SJCRH30 (cell line): ENCODE results near the gene PCGF3. TPM values are rescaled to one million over a fixed set of nuclear protein-coding genes. Genes with fewer than 3 reads are reported as not detected.
"Not testable (repeated sequence)": the region's sequence is repeated elsewhere in the genome, so short reads cannot be mapped to it uniquely, and the experiment has no call there.

ENCODE experiments used
- DNase-seq, 2 experiments: peaks; one replicate each; pipeline ENCODE4 v3.0.0-alpha.2; 2015 to 2020
- H3K27ac ChIP-seq: fragments of 250-450 bp; sonication (Bioruptor Pico); 2 replicates; pipeline ENCODE4 v1.5.1; 2020; ENCODE audit warnings: mild to moderate bottlenecking, moderate library complexity
- H3K27me3 ChIP-seq: fragments of 250-450 bp; sonication (Bioruptor Pico); 2 replicates; pipeline ENCODE4 v1.5.1; 2020; ENCODE audit warnings: mild to moderate bottlenecking, moderate library complexity
- H3K36me3 ChIP-seq: fragments of 250-450 bp; sonication (Bioruptor Pico); 2 replicates; pipeline ENCODE4 v1.5.1; 2020; ENCODE audit warnings: mild to moderate bottlenecking, moderate library complexity
- H3K4me1 ChIP-seq: fragments of 250-450 bp; sonication (Bioruptor Pico); 2 replicates; pipeline ENCODE4 v1.5.1; 2020; ENCODE audit warnings: mild to moderate bottlenecking, moderate library complexity
- H3K4me3 ChIP-seq: fragments of 250-450 bp; sonication (Bioruptor Pico); 2 replicates; pipeline ENCODE4 v1.5.1; 2020; ENCODE audit warnings: mild to moderate bottlenecking, moderate library complexity
- H3K9me3 ChIP-seq: fragments of 250-450 bp; sonication (Bioruptor Pico); replicated peaks from 2 replicates; pipeline ENCODE4 v1.5.1; 2020; ENCODE audit warnings: mild to moderate bottlenecking, moderate library complexity
- total RNA-seq: library from RNA; depleted of rRNA; stranded (reverse); fragments of >200 nt; shearing (Covaris generic); gene quantifications from 2 replicates; pipeline ENCODE4 v1.2.3, GENCODE V29; 2014

Gene PCGF3
- total RNA-seq, 1 experiment from 2014 or later = 60.4 TPM

DNA sequence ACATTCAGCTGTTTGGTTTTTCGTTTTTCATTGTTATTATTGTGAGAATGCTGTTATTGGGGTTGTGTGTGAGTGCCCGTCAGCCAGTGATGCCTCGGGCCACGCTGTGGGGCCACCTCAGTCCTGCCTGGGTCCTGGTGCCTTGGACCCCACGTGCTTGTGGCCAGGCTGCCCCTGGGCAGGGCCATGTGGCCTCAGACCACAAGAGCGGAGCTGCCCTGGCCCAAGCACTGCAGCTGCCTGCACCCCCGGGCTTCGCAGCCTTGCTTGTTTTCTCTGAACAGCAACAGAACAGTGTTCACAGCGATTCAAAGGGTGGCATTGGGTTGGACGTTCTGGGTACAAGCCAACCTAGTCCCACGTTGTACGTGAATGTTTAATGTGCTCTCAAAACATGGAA, 63.4 kb downstream of the PCGF3 start:
- Histone ChIP-seq H3K27me3 (no peaks in the 10 kb centered on the region), H3K4me3 (no peak overlapping the region), H3K4me1 (peaks cover 3% of the 10 kb centered on the region; the same call in 1 of the 2 replicates), H3K27ac (no peak overlapping the region), H3K9me3 (0 out of 2 replicates have a peak, but pooled peaks cover 3% of the 10 kb centered on the region), H3K36me3 (peaks cover 73% of the 10 kb centered on the region)
- no peak for DNase-seq

DNA sequence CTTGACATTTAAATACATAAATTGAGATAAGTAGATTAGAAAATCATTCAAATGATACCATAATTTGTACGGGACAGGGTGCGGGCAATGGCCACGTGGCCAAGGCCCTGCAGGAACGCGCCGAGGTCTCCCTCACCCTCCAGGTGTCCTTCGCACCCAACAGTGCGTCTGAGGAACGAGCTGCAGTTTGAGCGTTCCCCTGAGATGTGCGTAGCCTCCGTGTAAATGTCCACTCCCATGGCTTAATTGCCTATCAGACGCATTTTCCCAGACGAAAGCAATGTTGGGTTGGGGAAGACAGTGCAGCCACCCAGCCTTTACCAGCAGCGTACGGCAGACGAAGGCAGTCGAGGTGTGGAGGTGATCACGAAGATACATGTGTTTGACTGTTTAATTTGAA, 63.9 kb downstream of the PCGF3 start:
- H3K27me3 ChIP-seq = no peaks in the 10 kb centered on the region
- DNase-seq = no peak

DNA sequence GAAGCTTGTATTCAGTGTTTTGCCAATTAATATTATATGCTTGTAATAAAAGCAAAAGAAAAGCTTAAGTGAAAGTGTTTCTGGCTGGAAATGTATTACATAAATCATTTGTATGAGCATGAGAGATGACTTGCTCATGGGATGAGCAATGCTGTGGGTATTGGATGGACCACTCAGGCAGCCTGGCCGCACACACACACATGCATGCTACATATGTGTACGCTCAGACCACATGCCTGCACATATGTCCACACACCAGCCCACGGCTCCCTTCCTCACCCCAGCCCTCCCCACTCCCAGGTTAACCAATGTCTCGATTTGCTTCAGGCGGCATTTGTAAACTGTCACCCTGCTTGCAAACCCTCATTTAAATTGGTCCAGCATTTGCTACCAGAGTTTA, 64.4 kb downstream of the PCGF3 start:
- no peak overlapping the region for H3K27ac ChIP-seq
- H3K36me3 ChIP-seq = peaks cover 64% of the 10 kb centered on the region
- H3K9me3 ChIP-seq = no peaks in the 10 kb centered on the region
- no peak overlapping the region for H3K4me3 ChIP-seq
- peaks cover 3% of the 10 kb centered on the region; the same call in 1 of the 2 replicates for H3K4me1 ChIP-seq
- no peak for DNase-seq
- no peaks in the 10 kb centered on the region for H3K27me3 ChIP-seq

More for the DNA sequence above, 63.9 kb downstream of the PCGF3 start:
- peaks cover 68% of the 10 kb centered on the region for H3K36me3 ChIP-seq
- no peak overlapping the region for H3K27ac ChIP-seq
- H3K4me3 ChIP-seq = no peak overlapping the region
- 0 out of 2 replicates have a peak, but pooled peaks cover 1% of the 10 kb centered on the region for H3K9me3 ChIP-seq
- H3K4me1 ChIP-seq = peaks cover 3% of the 10 kb centered on the region; the same call in 1 of the 2 replicates

DNA sequence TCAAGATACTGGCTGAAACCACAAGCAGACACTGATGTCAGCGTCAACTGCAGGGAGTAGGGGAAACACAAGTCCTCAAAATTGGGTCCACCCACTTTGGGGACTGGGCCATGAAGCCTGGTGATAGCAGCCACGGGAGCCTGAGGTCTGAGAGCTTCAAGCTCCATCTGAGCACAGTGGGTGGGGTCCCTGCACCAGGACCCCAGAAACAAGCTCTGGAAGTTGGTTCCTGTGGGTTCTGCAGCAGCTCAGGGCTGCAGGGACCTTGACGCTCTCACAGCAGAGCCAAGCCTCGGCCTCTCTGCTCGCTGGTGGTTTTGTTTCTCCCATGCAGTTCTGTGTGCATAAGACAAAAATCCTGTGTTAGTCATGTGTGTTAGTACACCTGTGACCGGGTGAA, 65.8 kb downstream of the PCGF3 start:
- H3K27ac ChIP-seq = no peak overlapping the region
- no peak overlapping the region for H3K4me3 ChIP-seq
- H3K36me3 ChIP-seq = peaks cover 66% of the 10 kb centered on the region
- no peak for DNase-seq
- peaks cover 3% of the 10 kb centered on the region; the same call in 1 of the 2 replicates for H3K4me1 ChIP-seq
- H3K27me3 ChIP-seq = no peaks in the 10 kb centered on the region
- no peaks in the 10 kb centered on the region for H3K9me3 ChIP-seq

GRCh38 chr4:772118-772517, 66.5 kb downstream of the PCGF3 start:
- H3K4me3 ChIP-seq = no peak overlapping the region
- H3K27ac ChIP-seq = no peak overlapping the region
- H3K36me3 ChIP-seq = peaks cover 73% of the 10 kb centered on the region

DNA sequence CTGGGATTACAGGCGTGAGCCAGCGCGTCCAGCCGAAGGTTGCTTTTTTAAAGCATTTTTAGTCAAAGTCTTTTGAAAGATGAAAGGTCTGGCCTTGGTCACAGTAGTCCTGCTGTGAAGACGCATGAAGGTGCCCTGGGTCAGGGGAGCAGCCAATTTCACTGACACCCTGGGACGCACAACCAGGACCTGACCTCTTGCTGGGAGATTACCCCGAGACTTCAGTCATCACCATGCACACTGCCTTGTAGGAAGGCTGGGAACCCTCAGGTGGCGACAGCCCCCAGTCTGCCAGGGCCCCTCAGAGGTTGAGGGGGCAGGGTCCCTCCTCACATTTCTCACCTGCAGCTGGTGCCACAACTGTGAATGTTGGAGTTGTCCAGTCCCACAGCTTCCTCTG, 67.1 kb downstream of the PCGF3 start:
- peaks cover 75% of the 10 kb centered on the region for H3K36me3 ChIP-seq
- H3K4me3 ChIP-seq = no peak overlapping the region
- no peak overlapping the region for H3K27ac ChIP-seq
- peaks cover 3% of the 10 kb centered on the region; the same call in 1 of the 2 replicates for H3K4me1 ChIP-seq
- no peak for DNase-seq
- no peaks in the 10 kb centered on the region for H3K27me3 ChIP-seq
- no peaks in the 10 kb centered on the region for H3K9me3 ChIP-seq

More at GRCh38 chr4:772118-772517, 66.5 kb downstream of the PCGF3 start:
- no peak for DNase-seq
- Histone ChIP-seq H3K4me1 (peaks cover 3% of the 10 kb centered on the region; the same call in 1 of the 2 replicates), H3K9me3 (no peaks in the 10 kb centered on the region), H3K27me3 (no peaks in the 10 kb centered on the region)

DNA sequence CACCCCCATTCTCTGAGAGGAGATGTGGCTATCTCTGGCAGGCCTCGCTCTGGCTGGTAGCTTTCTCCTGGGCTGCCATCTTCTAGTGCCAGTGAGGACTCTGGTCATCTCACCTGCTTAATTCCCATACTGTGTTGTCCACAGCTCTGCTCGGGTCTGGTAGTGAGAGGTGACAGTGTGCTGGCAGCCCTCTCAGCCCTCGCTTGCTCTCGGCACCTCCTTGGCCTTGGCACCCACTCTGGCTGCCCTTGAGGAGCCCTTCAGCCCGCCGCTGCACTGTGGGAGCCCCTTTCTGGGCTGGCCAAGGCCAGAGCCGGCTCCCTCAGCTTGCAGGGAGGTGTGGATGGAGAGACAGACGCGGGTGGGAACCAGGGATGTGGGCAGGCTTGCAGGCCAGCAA, 67.6 kb downstream of the PCGF3 start:
- Histone ChIP-seq H3K4me1 (peaks cover 3% of the 10 kb centered on the region; the same call in 1 of the 2 replicates), H3K36me3 (peaks cover 75% of the 10 kb centered on the region), H3K27ac (no peak overlapping the region), H3K27me3 (no peaks in the 10 kb centered on the region), H3K9me3 (no peaks in the 10 kb centered on the region), H3K4me3 (no peak overlapping the region)
- DNase-seq = no peak

GRCh38 chr4:774419-775092, 68.9 kb downstream of the PCGF3 start:
- not testable (repeated sequence) for H3K27ac ChIP-seq, H3K4me3 ChIP-seq, H3K9me3 ChIP-seq, DNase-seq, H3K27me3 ChIP-seq, H3K4me1 ChIP-seq
- H3K36me3 ChIP-seq = peaks cover 76% of the 10 kb centered on the region

GRCh38 chr4:775485-775884, 69.9 kb downstream of the PCGF3 start:
- H3K27ac ChIP-seq, H3K9me3 ChIP-seq, H3K4me1 ChIP-seq, DNase-seq, H3K4me3 ChIP-seq, H3K27me3 ChIP-seq: not testable (repeated sequence)
- H3K36me3 ChIP-seq = peaks cover 76% of the 10 kb centered on the region

DNA sequence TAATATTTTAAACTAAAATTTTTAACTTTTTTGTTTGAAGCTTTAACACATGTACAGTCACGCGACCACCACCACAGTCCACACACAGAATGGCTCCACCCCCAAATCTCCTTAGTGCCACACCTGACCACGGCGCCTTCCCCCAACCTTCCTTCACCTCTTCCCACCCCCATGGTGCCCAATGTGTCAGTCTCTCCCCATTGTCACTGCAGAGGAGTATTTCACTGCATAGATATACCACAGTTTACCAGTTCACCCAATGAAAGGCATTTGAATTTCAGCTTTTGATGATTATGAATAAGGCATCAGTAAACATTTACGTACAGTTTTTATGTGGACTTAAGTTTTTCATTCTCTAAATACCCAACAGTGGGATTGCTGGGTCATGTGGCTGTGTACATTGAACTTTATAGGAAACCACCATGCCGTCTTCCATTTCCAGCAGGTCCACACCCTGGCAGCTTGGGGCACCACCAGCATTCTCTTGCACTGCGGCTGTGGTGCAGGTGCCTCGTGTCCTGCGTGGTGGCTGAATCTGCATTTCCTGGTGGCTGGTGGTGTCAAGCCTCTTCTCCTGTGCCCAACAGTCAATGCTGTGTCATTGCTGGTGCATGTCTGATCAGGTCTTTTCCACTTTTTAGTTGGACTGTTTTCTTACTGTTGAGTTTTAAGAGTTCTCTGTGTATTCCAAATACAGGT, 71.3 kb downstream of the PCGF3 start:
- Histone ChIP-seq H3K27me3 (no peaks in the 10 kb centered on the region), H3K9me3 (no peaks in the 10 kb centered on the region), H3K4me3 (no peak overlapping the region), H3K27ac (no peak overlapping the region), H3K36me3 (peaks cover 70% of the 10 kb centered on the region), H3K4me1 (peaks cover 3% of the 10 kb centered on the region; the same call in 1 of the 2 replicates)
- no peak for DNase-seq

DNA sequence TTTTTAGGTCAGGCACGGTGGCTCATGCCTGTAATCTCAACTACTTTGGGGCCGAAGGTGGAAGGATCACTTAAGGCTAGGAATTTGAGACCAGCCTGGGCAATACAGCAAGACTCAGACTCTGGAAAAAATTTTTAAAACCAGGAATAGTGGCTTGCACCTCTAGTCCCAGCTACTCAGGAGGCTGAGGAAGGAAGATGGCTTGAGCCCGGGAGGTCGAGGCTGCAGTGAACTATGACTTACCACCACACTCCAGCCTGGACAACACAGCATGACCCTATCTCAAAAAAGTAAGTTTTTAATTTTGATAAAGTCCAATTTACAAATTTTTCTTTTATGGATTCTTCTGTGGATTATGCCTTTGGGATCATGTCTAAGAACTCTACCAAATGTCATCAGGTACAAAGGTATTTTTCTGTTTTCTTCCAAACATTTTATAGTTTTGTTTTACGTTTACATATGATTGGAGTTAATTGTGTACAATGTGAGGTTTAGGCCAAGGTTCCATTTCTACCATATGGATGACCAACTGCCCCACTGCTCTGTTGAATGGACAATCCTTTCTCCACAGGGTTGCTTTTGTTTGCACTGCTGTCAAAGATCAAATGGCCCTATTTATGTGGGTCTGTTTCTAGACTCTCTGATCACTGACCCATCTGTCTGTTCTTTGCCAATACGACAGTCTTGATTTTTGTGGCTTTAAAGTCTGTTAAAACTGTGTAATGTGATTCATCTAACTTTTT, 72.1 kb downstream of the PCGF3 start:
- peaks cover 3% of the 10 kb centered on the region; the same call in 1 of the 2 replicates for H3K4me1 ChIP-seq
- H3K27ac ChIP-seq = no peak overlapping the region
- peaks cover 66% of the 10 kb centered on the region for H3K36me3 ChIP-seq
- H3K9me3 ChIP-seq = no peaks in the 10 kb centered on the region
- DNase-seq = no peak
- no peaks in the 10 kb centered on the region for H3K27me3 ChIP-seq
- H3K4me3 ChIP-seq = no peak overlapping the region

DNA sequence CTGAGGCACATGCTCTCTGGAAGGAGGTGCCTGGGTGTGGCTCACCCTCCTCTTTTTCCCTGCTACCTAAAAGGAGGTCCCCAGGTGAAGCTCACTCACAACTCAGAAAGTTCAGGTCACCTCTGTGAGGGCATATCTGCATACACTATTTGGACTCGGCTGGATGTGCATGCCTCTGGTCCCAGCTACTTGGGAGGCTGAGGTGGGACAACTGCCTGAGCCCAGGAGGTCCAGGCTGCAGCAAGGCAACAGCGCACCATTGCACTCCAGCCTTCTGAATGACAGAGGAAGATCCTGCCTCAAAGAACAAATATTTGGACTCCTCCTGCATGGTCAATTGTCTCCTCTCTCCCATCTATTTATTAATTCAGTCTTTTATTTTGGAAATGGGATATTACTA, 73.9 kb downstream of the PCGF3 start:
- H3K27ac ChIP-seq = no peak overlapping the region
- H3K36me3 ChIP-seq = peaks cover 59% of the 10 kb centered on the region
- H3K4me1 ChIP-seq = no peaks in the 10 kb centered on the region; the same call in 1 of the 2 replicates
- no peaks in the 10 kb centered on the region for H3K9me3 ChIP-seq
- no peak overlapping the region for H3K4me3 ChIP-seq
- H3K27me3 ChIP-seq = no peaks in the 10 kb centered on the region
- DNase-seq = no peak

DNA sequence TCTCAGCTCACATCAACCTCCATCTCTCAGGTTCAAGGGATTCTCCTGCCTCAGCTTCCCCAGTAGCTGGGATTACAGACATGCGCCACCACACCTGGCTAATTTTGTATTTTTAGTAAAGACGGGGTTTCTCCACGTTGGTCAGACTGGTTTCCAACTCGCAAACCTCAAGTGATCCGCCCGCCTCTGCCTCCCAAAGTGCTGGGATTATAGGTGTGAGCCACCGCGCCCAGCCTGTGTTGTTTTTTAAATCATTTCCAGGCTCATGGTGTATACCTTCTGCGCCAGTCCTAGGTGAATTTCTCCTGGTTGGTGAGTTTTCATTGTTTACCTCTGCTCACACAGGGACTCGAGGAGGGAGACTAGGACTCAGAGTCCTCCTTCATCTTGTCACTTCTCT, 74.6 kb downstream of the PCGF3 start:
- H3K9me3 ChIP-seq, H3K27me3 ChIP-seq, H3K27ac ChIP-seq, DNase-seq, H3K4me1 ChIP-seq: not testable (repeated sequence)
- Histone ChIP-seq H3K4me3 (peak overlapping the region; percentile 90), H3K36me3 (peaks cover 55% of the 10 kb centered on the region)

DNA sequence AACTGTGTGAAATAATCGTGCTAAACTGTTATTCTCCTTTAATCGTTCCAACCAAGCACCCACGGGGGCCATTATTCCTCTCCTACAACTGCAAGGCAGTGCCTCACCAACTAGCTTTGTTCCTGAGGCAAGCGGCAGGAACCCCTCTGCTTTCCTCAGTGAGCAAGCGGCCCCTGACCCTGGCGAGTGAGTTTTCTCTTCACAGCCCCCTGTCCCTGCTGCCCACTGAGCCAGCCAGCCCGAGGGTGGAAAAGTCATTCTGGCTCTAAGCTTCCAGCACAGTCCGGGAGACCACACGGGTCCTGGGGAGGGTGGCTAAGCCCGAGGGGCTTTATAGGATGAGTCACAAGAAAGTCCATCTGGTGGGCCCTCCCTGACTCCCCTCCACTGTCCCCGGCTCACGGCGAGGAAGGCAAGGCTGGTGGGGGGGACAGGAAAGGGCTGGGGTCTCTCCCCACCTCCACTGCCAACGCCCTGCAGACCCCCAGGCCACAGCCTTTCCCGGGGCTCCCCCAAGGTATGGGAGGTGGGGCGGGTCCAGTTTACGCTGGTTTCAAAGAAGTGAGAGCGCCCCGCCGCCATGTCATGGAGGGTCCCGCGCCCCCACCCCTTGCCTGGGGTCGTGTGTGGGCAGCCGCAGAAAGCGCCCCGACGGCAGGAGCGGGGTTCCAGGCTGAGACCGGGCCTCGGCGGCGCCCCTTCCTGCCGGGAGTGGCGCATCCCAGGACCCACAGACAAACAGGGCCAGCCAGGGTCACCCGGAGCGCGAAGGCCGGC, 75.3 kb downstream of the PCGF3 start:
- Histone ChIP-seq H3K27ac (peak overlapping the region; percentile 88), H3K36me3 (peaks cover 48% of the 10 kb centered on the region), H3K4me3 (peak overlapping the region; percentile 90), H3K4me1 (no peaks in the 10 kb centered on the region; the same call in 1 of the 2 replicates), H3K27me3 (no peaks in the 10 kb centered on the region), H3K9me3 (no peaks in the 10 kb centered on the region)
- DNase-seq = no peak
